Measurements from ENCODE around the gene IFT20.

IFT20 gene

DNA sequence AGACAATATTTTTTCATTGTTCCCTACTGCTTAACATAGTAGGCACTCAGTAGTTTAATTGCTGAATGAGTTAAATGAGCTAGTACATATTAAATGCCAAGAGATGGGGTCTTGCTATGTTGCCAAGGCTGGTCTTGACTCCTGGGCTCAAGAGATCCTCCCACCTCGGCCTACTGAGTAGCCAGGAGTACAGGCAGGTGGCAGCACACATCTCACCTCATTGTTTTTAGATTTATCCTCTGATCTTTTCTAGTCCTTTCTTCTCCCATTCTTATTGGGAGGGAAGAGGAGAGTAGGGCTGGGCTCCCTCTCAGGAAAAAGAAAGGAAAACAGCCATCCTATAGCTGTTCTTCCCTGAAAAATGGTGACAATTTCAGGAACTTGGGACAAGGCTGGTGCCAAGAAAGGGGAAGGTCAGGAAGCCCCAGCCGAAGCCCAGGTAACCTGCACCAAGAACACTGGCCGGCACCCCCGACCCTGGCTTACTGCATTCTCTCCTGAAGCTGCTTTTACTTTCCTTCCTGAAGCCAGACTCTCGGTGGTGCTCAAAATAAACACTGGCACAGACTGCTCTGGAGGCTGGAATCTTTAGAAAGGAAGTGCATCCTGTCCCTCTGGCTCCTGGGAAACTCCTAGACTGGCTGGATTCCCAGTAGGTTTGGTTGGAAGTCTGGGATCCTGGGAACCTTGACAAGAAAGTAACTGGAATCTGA lies 2.9 kb upstream of the IFT20 start:
- Histone ChIP-seq H3K9me3 (ENCODE audit: control insufficient read depth, low read length) (no peaks in the 10 kb centered on the region), H3K4me1 (no peaks in the 10 kb centered on the region), H3K4me2 (ENCODE audit: low read length) (no peak overlapping the region), H3K9ac (no peak overlapping the region), H3K27ac (peak overlapping the region; percentile 66), H3K4me3 (ENCODE audit: low read depth, low read length) (no peak overlapping the region), H2AFZ (no peak overlapping the region), H3K36me3 (ENCODE audit: control insufficient read depth, insufficient read depth, low read length) (no peaks in the 10 kb centered on the region), H3K27me3 (ENCODE audit: control insufficient read depth, insufficient read depth, low read length) (no peaks in the 10 kb centered on the region), H3K79me2 (peaks cover 31% of the 10 kb centered on the region)
- TF ChIP-seq, protein P1, sequence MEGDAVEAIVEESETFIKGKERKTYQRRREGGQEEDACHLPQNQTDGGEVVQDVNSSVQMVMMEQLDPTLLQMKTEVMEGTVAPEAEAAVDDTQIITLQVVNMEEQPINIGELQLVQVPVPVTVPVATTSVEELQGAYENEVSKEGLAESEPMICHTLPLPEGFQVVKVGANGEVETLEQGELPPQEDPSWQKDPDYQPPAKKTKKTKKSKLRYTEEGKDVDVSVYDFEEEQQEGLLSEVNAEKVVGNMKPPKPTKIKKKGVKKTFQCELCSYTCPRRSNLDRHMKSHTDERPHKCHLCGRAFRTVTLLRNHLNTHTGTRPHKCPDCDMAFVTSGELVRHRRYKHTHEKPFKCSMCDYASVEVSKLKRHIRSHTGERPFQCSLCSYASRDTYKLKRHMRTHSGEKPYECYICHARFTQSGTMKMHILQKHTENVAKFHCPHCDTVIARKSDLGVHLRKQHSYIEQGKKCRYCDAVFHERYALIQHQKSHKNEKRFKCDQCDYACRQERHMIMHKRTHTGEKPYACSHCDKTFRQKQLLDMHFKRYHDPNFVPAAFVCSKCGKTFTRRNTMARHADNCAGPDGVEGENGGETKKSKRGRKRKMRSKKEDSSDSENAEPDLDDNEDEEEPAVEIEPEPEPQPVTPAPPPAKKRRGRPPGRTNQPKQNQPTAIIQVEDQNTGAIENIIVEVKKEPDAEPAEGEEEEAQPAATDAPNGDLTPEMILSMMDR (IDR thresholded peaks at IDR 0.05), result no peak

DNA sequence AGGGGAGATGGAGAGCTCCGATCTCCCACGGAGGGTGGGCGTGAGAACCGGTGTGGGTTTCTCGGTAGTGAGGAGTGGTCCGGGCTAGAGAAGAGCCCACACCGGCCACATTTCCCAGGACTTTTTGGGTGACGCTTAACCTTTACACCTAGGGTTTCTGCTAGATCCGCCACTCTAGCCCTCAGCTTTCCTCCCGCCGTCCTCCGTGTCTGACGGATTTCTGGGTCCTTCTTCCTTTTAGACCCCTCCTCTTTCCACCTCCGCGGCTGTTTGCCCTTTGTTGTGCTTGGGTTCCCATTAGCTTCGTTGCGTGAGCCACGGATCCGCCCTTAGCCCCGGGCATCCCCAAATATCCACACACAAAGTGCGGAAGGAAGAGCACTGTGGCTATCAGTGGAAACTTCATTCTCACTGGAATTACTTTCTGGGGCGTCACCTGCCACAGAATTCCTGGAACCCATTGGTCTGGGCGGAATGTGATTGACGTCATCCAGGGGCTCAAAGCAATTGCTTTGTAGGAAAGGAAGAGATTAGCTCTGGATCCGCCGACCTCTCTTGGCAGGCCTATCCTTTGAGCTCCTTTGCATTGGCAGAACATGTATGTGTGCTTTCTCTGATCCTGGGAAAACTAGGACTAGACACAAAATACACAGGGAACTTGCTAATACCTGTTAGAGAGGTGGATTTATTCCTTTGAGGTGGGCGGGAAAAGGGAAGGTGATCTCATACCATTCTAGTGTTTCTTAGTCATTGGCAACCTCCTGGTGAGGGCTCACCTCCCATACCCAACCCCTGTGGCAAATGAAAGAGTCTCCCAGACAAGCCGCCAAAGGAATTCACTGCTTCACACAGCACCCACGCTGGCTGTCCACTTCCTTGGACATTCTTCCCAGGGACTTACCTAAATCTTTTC lies 943 bp upstream of the IFT20 start:
- TF ChIP-seq, protein P1 (IDR thresholded peaks at IDR 0.05), result no peak
- peak overlapping the region; percentile 16 for H3K9ac ChIP-seq
- H3K4me2 ChIP-seq (ENCODE audit: low read length), result peak overlapping the region; percentile 98
- H2AFZ ChIP-seq, result peak overlapping the region; percentile 90
- no peaks in the 10 kb centered on the region for H3K27me3 ChIP-seq (ENCODE audit: control insufficient read depth, insufficient read depth, low read length)
- no peaks in the 10 kb centered on the region for H3K9me3 ChIP-seq (ENCODE audit: control insufficient read depth, low read length)
- no peaks in the 10 kb centered on the region for H3K36me3 ChIP-seq (ENCODE audit: control insufficient read depth, insufficient read depth, low read length)
- peak overlapping the region; percentile 97 for H3K4me3 ChIP-seq (ENCODE audit: low read depth, low read length)
- H3K27ac ChIP-seq, result peak overlapping the region; percentile 81
- no peaks in the 10 kb centered on the region for H3K4me1 ChIP-seq
- peaks cover 33% of the 10 kb centered on the region for H3K79me2 ChIP-seq

DNA sequence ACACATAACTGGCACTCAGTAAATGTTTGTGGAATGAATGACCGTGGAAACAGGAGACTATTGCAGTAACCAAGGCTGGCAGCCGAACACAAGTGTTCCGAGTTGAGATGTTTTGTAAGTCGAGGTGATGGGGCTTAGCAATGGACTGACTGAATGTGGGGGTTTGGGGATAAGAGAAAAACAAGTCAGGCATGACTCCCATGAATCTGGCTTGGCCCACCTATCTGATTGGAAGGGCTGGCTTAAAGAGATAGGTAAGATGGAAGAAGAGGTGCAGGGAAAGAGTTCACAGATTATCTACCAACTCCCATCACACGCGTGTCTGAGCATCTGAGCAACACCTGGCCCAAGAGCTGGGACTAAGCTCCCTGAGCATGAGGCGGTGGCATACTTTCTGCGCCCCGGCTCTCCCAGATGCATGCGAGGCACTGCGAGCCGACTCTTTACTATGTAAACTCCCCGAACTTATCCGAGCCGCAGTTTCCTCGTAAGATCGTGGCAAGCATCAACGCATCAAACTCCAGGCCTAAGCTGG lies 539 bp downstream of the IFT20 start:
- H3K27ac ChIP-seq, result peak overlapping the region; percentile 81
- H3K4me3 ChIP-seq (ENCODE audit: low read depth, low read length), result peak overlapping the region; percentile 97
- no peaks in the 10 kb centered on the region for H3K4me1 ChIP-seq
- no peaks in the 10 kb centered on the region for H3K9me3 ChIP-seq (ENCODE audit: control insufficient read depth, low read length)
- peak overlapping the region; percentile 90 for H2AFZ ChIP-seq
- peak overlapping the region; percentile 98 for H3K4me2 ChIP-seq (ENCODE audit: low read length)
- H3K79me2 ChIP-seq, result peaks cover 33% of the 10 kb centered on the region
- H3K27me3 ChIP-seq (ENCODE audit: control insufficient read depth, insufficient read depth, low read length), result no peaks in the 10 kb centered on the region
- TF ChIP-seq, protein P1 (IDR thresholded peaks at IDR 0.05), result no peak
- H3K9ac ChIP-seq, result peak overlapping the region; percentile 41
- no peaks in the 10 kb centered on the region for H3K36me3 ChIP-seq (ENCODE audit: control insufficient read depth, insufficient read depth, low read length)

DNA sequence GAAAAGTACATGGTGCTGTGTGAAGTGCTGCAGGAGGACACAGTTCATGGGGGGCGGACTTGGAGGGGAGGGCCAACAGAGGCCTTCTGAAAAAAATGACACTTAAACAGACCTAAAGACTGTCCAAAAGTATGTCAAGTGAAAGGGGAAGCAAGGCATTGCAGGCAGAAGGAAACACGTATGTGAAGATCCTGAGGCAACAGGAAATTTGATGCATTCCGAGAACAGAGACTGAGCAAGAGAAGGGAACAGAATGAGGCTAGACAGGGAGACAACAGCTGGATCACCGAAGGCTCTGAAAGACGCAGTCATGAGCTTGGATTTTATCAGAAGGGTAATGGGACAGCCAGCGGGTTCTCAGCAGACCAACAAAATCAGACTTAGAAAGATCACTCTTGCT lies 1.1 kb downstream of the IFT20 start:
- Histone ChIP-seq H3K36me3 (ENCODE audit: control insufficient read depth, insufficient read depth, low read length) (no peaks in the 10 kb centered on the region), H3K79me2 (peaks cover 33% of the 10 kb centered on the region), H3K4me1 (no peaks in the 10 kb centered on the region), H3K4me3 (ENCODE audit: low read depth, low read length) (peak overlapping the region; percentile 97), H2AFZ (no peak overlapping the region), H3K4me2 (ENCODE audit: low read length) (peak overlapping the region; percentile 98), H3K9ac (no peak overlapping the region), H3K9me3 (ENCODE audit: control insufficient read depth, low read length) (no peaks in the 10 kb centered on the region), H3K27ac (no peak overlapping the region), H3K27me3 (ENCODE audit: control insufficient read depth, insufficient read depth, low read length) (no peaks in the 10 kb centered on the region)
- TF ChIP-seq, protein P1 (IDR thresholded peaks at IDR 0.05), result no peak
